ENCODE results near the gene MLH3. TPM values are rescaled to one million over a fixed set of nuclear protein-coding genes. Genes with fewer than 3 reads are reported as not detected.

The MLH3 gene
- total RNA-seq, 1 experiment from 2014 or later, result 13.2 TPM

GRCh38 chr14:75088153-75088552 lies 36.9 kb upstream of the MLH3 start:
- H3K36me3 ChIP-seq (ENCODE audit: low read depth, low read length), result peaks cover 22% of the 10 kb centered on the region; the same call in 1 of the 2 replicates
- POLR2A ChIA-PET (ENCODE audit: unreplicated experiment), result interaction anchor here (0.6 kb wide), 1 partner anchor 469 kb away, joined by 3 read pairs; no protein-coding TSS in a partner anchor
- no peak overlapping the region for H3K9ac ChIP-seq (ENCODE audit: low read length)
- H3K4me3 ChIP-seq (ENCODE audit: low read length), result no peak overlapping the region
- H3K9me3 ChIP-seq (ENCODE audit: low read length), result no peaks in the 10 kb centered on the region
- no peaks in the 10 kb centered on the region for H3K9me2 ChIP-seq (replicated peaks; ENCODE audit: low read length)
- intact Hi-C loops (cut with micrococcal nuclease), result loop anchor here (1.0 to 10.0 kb wide), 4 partner anchors 76 to 227 kb away; no protein-coding TSS in a partner anchor
- no peak overlapping the region for H2AFZ ChIP-seq (ENCODE audit: low read length)
- H3K4me1 ChIP-seq (ENCODE audit: insufficient read depth, low read length), result no peaks in the 10 kb centered on the region
- no peaks in the 10 kb centered on the region for H3K27me3 ChIP-seq (ENCODE audit: low read length)
- H4K20me1 ChIP-seq (ENCODE audit: low read length), result no peaks in the 10 kb centered on the region
- no peaks in the 10 kb centered on the region for H3K79me2 ChIP-seq (ENCODE audit: low read length)
- TF ChIP-seq, protein P1, sequence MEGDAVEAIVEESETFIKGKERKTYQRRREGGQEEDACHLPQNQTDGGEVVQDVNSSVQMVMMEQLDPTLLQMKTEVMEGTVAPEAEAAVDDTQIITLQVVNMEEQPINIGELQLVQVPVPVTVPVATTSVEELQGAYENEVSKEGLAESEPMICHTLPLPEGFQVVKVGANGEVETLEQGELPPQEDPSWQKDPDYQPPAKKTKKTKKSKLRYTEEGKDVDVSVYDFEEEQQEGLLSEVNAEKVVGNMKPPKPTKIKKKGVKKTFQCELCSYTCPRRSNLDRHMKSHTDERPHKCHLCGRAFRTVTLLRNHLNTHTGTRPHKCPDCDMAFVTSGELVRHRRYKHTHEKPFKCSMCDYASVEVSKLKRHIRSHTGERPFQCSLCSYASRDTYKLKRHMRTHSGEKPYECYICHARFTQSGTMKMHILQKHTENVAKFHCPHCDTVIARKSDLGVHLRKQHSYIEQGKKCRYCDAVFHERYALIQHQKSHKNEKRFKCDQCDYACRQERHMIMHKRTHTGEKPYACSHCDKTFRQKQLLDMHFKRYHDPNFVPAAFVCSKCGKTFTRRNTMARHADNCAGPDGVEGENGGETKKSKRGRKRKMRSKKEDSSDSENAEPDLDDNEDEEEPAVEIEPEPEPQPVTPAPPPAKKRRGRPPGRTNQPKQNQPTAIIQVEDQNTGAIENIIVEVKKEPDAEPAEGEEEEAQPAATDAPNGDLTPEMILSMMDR (conservative IDR thresholded peaks at IDR 0.05; ENCODE audit: low read depth, low read length), result no peak
- TF ChIP-seq EZH2 (IDR thresholded peaks at IDR 0.05; ENCODE audit: low read length, unreplicated experiment), result no peak
- no peak for TF ChIP-seq EZH2phosphoT487 (IDR thresholded peaks at IDR 0.05; ENCODE audit: borderline replicate concordance, low read length)
- H3F3A ChIP-seq (ENCODE audit: low read length, unreplicated experiment), result no peaks in the 10 kb centered on the region
- no peak for DNase-seq
- no peak overlapping the region for H3K4me2 ChIP-seq (ENCODE audit: low read length)
- BruUV-seq (replicated peaks), result no TSS peak
- ATAC-seq, result no peak
- H3K27ac ChIP-seq (ENCODE audit: low read length), result no peak overlapping the region
- CTCF ChIA-PET, result interaction anchor here (0.6 to 0.9 kb wide), 5 partner anchors 9 to 241 kb away, joined by 3 to 5 read pairs (median 4); partner anchors contain the start of gene RPS6KL1

- DNase-seq (peak; percentile 71), ATAC-seq (peak; percentile 89)
- intact Hi-C loops (cut with micrococcal nuclease), result loop anchor here (1.0 to 10.0 kb wide), 2 partner anchors 140 to 170 kb away; no protein-coding TSS in a partner anchor
- no peaks in the 10 kb centered on the region for H3K9me3 ChIP-seq (ENCODE audit: low read length)
- no peaks in the 10 kb centered on the region for H3K4me1 ChIP-seq (ENCODE audit: insufficient read depth, low read length)
- ChIA-PET POLR2A (ENCODE audit: unreplicated experiment) (no interaction called here), CTCF (no interaction called here)
- H3K79me2 ChIP-seq (ENCODE audit: low read length), result no peaks in the 10 kb centered on the region
- H3F3A ChIP-seq (ENCODE audit: low read length, unreplicated experiment), result no peaks in the 10 kb centered on the region
- no peak overlapping the region for H3K4me2 ChIP-seq (ENCODE audit: low read length)
- H2AFZ ChIP-seq (ENCODE audit: low read length), result no peak overlapping the region
- TF ChIP-seq EZH2 (IDR thresholded peaks at IDR 0.05; ENCODE audit: low read length, unreplicated experiment), result no peak
- TF ChIP-seq, protein P1 (conservative IDR thresholded peaks at IDR 0.05; ENCODE audit: low read depth, low read length), result peak; percentile 71
- no peak for TF ChIP-seq EZH2phosphoT487 (IDR thresholded peaks at IDR 0.05; ENCODE audit: borderline replicate concordance, low read length)
- H3K4me3 ChIP-seq (ENCODE audit: low read length), result no peak overlapping the region
- H3K9me2 ChIP-seq (replicated peaks; ENCODE audit: low read length), result no peaks in the 10 kb centered on the region
- no peaks in the 10 kb centered on the region for H3K27me3 ChIP-seq (ENCODE audit: low read length)
- peaks cover 22% of the 10 kb centered on the region; the same call in 1 of the 2 replicates for H3K36me3 ChIP-seq (ENCODE audit: low read depth, low read length)
- no peaks in the 10 kb centered on the region for H4K20me1 ChIP-seq (ENCODE audit: low read length)
- no TSS peak for BruUV-seq (replicated peaks)
- no peak overlapping the region for H3K27ac ChIP-seq (ENCODE audit: low read length)
- H3K9ac ChIP-seq (ENCODE audit: low read length), result no peak overlapping the region
These were observed 33.2 kb upstream of the MLH3 start for GRCh38 chr14:75084513-75084912.

GRCh38 chr14:75083271-75083670 lies 32.0 kb upstream of the MLH3 start:
- CTCF ChIA-PET, result no interaction called here
- POLR2A ChIA-PET (ENCODE audit: unreplicated experiment), result no interaction called here
- ATAC-seq (no peak), DNase-seq (no peak)
- intact Hi-C loops (cut with micrococcal nuclease), result loop anchor here (10.0 kb wide), 1 partner anchor 138 kb away; no protein-coding TSS in a partner anchor
- Histone ChIP-seq H3K9me3 (ENCODE audit: low read length) (no peaks in the 10 kb centered on the region), H4K20me1 (ENCODE audit: low read length) (no peaks in the 10 kb centered on the region), H3K36me3 (ENCODE audit: low read depth, low read length) (peaks cover 20% of the 10 kb centered on the region; the same call in 1 of the 2 replicates), H3K4me1 (ENCODE audit: insufficient read depth, low read length) (no peaks in the 10 kb centered on the region), H3K9me2 (replicated peaks; ENCODE audit: low read length) (no peaks in the 10 kb centered on the region), H3F3A (ENCODE audit: low read length, unreplicated experiment) (no peaks in the 10 kb centered on the region), H2AFZ (ENCODE audit: low read length) (no peak overlapping the region), H3K9ac (ENCODE audit: low read length) (no peak overlapping the region), H3K27ac (ENCODE audit: low read length) (no peak overlapping the region), H3K27me3 (ENCODE audit: low read length) (no peaks in the 10 kb centered on the region), H3K4me3 (ENCODE audit: low read length) (no peak overlapping the region), H3K4me2 (ENCODE audit: low read length) (no peak overlapping the region), H3K79me2 (ENCODE audit: low read length) (no peaks in the 10 kb centered on the region)
- BruUV-seq (replicated peaks), result no TSS peak
- TF ChIP-seq EZH2phosphoT487 (IDR thresholded peaks at IDR 0.05; ENCODE audit: borderline replicate concordance, low read length), result no peak
- TF ChIP-seq EZH2 (IDR thresholded peaks at IDR 0.05; ENCODE audit: low read length, unreplicated experiment), result no peak
- TF ChIP-seq, protein P1 (conservative IDR thresholded peaks at IDR 0.05; ENCODE audit: low read depth, low read length), result no peak
